ENCODE measurements around the gene NKD2. TPM values are rescaled to one million over a fixed set of nuclear protein-coding genes. Genes with fewer than 3 reads are reported as not detected.

The NKD2 gene
- total RNA-seq, 1 donor from 2014 or later: 1.8 TPM

DNA sequence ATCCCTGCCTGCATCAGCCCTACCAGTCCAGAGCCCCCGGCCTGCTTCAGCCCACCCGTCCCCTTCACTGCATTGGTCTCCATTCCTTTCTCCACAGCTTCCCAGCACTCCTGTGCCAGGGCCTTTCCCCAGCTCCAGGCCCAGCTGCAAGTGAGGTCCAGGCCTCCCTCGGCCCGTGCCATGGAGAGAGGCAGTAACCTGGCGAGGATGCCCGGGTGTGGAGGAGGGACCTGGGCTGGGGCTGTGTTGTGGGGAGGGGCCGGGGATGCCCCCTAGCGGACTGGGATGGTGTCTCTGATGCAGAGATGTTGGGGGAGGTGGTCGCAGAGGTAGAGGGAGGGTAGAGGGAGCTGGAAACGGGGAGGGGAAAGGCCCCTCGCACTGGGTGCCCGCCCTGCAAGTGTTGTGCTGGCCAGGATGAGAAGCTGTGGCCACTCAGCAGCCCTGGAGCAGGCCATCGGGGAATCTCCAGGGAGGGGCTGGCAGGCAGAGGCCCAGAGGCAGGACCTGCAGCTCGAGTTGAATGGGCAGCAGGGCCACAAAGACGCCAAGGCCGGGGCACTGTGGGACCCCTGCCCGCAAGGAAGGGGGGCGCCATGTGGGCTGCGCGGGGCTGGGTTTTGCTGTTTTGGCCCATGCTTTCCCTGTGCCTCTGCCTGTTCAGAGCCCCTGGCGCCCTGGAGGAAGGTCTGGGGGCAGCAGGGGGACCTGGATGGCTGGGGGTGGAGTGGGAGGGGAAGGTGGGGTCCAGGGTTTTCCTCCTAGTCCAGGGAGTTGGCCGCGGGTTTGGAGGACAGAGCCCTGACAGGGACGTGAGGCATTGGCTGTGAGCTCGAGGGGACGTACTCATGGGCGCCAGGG, 26.0 kb upstream of the NKD2 start:
- Mint-ChIP-seq H3K4me3 (ENCODE audit: unreplicated experiment) (no peak overlapping the region), H3K4me1 (ENCODE audit: unreplicated experiment) (peaks cover 19% of the 10 kb centered on the region), H3K9me3 (ENCODE audit: unreplicated experiment) (no peaks in the 10 kb centered on the region), H3K27me3 (ENCODE audit: unreplicated experiment) (peaks cover 6% of the 10 kb centered on the region), H3K36me3 (ENCODE audit: low read depth, unreplicated experiment) (peaks cover 6% of the 10 kb centered on the region), H3K27ac (ENCODE audit: unreplicated experiment) (no peak overlapping the region)
- TF ChIP-seq, protein P1, sequence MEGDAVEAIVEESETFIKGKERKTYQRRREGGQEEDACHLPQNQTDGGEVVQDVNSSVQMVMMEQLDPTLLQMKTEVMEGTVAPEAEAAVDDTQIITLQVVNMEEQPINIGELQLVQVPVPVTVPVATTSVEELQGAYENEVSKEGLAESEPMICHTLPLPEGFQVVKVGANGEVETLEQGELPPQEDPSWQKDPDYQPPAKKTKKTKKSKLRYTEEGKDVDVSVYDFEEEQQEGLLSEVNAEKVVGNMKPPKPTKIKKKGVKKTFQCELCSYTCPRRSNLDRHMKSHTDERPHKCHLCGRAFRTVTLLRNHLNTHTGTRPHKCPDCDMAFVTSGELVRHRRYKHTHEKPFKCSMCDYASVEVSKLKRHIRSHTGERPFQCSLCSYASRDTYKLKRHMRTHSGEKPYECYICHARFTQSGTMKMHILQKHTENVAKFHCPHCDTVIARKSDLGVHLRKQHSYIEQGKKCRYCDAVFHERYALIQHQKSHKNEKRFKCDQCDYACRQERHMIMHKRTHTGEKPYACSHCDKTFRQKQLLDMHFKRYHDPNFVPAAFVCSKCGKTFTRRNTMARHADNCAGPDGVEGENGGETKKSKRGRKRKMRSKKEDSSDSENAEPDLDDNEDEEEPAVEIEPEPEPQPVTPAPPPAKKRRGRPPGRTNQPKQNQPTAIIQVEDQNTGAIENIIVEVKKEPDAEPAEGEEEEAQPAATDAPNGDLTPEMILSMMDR (IDR thresholded peaks at IDR 0.05; ENCODE audit: unreplicated experiment): peak; percentile 40
- DNase-seq (ENCODE audit: low spot score): peak; percentile 64

DNA sequence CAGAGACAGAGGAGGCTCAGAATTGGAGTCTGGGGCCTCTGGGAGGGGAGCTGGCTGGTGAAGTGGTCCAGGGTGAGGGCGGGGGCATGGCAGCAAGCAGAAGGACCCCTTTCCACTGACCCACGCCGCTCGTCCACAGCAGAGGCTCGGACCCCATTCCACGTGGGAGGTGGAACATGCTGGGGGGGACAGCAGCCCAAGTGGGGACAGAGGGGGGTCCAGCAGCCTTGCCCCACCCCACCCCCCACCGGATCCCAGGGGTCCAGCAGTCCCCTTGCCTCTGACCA, 25.4 kb upstream of the NKD2 start:
- Mint-ChIP-seq H3K4me1 (ENCODE audit: unreplicated experiment) (peaks cover 19% of the 10 kb centered on the region), H3K9me3 (ENCODE audit: unreplicated experiment) (peaks cover 4% of the 10 kb centered on the region), H3K36me3 (ENCODE audit: low read depth, unreplicated experiment) (peaks cover 6% of the 10 kb centered on the region), H3K27ac (ENCODE audit: unreplicated experiment) (no peak overlapping the region), H3K4me3 (ENCODE audit: unreplicated experiment) (no peak overlapping the region), H3K27me3 (ENCODE audit: unreplicated experiment) (peaks cover 6% of the 10 kb centered on the region)
- TF ChIP-seq, protein P1 (IDR thresholded peaks at IDR 0.05; ENCODE audit: unreplicated experiment): no peak
- DNase-seq (ENCODE audit: low spot score): no peak

DNA sequence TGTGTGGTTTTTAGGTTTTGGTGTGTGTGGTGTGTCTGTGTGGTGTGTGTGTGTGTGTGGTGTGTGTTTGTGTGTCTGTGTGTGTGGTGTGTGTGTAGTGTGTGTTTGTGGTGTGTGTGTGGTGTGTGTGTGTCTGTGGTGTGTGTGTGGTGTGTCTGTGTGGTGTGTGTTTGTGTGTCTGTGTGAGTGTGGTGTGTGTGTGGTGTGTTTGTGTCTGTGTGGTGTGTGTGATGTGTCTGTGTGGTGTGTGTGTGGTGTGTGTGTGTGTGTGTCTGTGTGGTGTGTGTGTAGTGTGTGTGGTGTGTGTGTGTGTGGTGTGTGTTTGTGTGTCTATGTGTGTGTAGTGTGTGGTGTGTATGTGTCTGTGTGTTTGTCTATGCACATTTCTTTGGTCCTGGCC, 25.0 kb upstream of the NKD2 start:
- Mint-ChIP-seq H3K36me3 (ENCODE audit: low read depth, unreplicated experiment) (peaks cover 6% of the 10 kb centered on the region), H3K4me1 (ENCODE audit: unreplicated experiment) (peaks cover 16% of the 10 kb centered on the region)

DNA sequence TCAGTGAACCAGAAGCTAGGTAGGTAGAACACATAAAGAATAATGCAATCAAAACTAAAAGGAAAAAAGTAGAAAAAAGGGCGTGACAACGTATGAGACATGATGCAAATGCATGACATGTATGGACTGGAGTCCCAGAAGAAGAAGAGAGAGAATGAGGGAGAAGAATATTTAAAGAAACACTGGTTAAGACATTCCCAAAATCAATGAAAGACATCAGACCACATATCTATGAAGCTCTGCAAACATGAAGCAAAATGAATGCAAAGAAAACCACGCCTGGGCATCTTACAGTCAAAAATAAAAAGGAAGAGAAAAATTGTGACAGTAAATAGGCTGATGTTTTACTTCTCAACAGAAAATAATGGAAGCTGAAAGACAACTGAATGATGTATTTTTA, 23.8 kb upstream of the NKD2 start:
- H3K4me1 Mint-ChIP-seq (ENCODE audit: unreplicated experiment): peaks cover 11% of the 10 kb centered on the region
- peaks cover 6% of the 10 kb centered on the region for H3K36me3 Mint-ChIP-seq (ENCODE audit: low read depth, unreplicated experiment)
- TF ChIP-seq, protein P1 (IDR thresholded peaks at IDR 0.05; ENCODE audit: unreplicated experiment): no peak
- DNase-seq (ENCODE audit: low spot score): no peak
- H3K4me3 Mint-ChIP-seq (ENCODE audit: unreplicated experiment): no peak overlapping the region
- peaks cover 4% of the 10 kb centered on the region for H3K9me3 Mint-ChIP-seq (ENCODE audit: unreplicated experiment)
- peaks cover 3% of the 10 kb centered on the region for H3K27me3 Mint-ChIP-seq (ENCODE audit: unreplicated experiment)
- H3K27ac Mint-ChIP-seq (ENCODE audit: unreplicated experiment): no peak overlapping the region

More for the DNA sequence above, 25.0 kb upstream of the NKD2 start:
- H3K27ac Mint-ChIP-seq (ENCODE audit: unreplicated experiment): peak overlapping the region; percentile 6
- TF ChIP-seq, protein P1 (IDR thresholded peaks at IDR 0.05; ENCODE audit: unreplicated experiment): no peak
- no peak for DNase-seq (ENCODE audit: low spot score)
- peaks cover 4% of the 10 kb centered on the region for H3K9me3 Mint-ChIP-seq (ENCODE audit: unreplicated experiment)
- H3K27me3 Mint-ChIP-seq (ENCODE audit: unreplicated experiment): peaks cover 4% of the 10 kb centered on the region
- no peak overlapping the region for H3K4me3 Mint-ChIP-seq (ENCODE audit: unreplicated experiment)

DNA sequence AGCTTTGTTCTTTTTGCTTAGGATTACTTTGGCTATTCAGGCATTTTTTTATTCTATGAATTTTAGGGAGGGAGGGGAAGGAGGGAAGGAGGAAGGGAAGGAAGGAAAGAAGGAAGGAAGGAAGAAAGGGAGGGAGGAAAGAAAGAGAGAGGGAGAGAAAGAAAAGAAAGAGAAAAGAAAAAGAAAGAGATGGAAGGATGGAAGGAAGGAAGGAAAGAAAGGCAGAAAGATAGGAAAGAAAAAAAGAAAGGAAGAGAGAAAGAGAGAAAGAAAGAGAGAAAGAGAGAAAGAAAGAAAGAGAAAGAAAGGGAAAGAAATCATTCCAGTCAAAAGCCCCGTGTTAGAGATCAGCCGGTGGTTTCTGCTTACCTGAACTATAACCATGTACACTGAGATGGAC, 20.8 kb upstream of the NKD2 start:
- TF ChIP-seq, protein P1 (IDR thresholded peaks at IDR 0.05; ENCODE audit: unreplicated experiment): no peak
- Mint-ChIP-seq H3K36me3 (ENCODE audit: low read depth, unreplicated experiment) (peaks cover 6% of the 10 kb centered on the region), H3K9me3 (ENCODE audit: unreplicated experiment) (peaks cover 4% of the 10 kb centered on the region), H3K4me3 (ENCODE audit: unreplicated experiment) (no peak overlapping the region), H3K27me3 (ENCODE audit: unreplicated experiment) (peaks cover 5% of the 10 kb centered on the region), H3K4me1 (ENCODE audit: unreplicated experiment) (peaks cover 11% of the 10 kb centered on the region), H3K27ac (ENCODE audit: unreplicated experiment) (no peak overlapping the region)
- no peak for DNase-seq (ENCODE audit: low spot score)
